HepG2 (cell line): ENCODE measurements around the gene NGEF. TPM values are rescaled to one million over a fixed set of nuclear protein-coding genes. Genes with fewer than 3 reads are reported as not detected.
A peak's percentile ranks its signal among the peaks of the same experiment; 100 is the strongest.

Experiments used
- ADNP ChIP-seq: sonication (generic); formaldehyde crosslinking; IDR thresholded peaks from 2 replicates; pipeline ENCODE4 v1.4.0; 2020; ENCODE audit warnings: missing genetic modification reagents
- CC2D1A ChIP-seq: sonication (generic); formaldehyde crosslinking; IDR thresholded peaks from 2 replicates; pipeline ENCODE4 v1.8.1; 2023; ENCODE audit warnings: mild to moderate bottlenecking, missing genetic modification reagents
- HNRNPK ChIP-seq: fragments of 200-400 bp; formaldehyde crosslinking; IDR thresholded peaks from 2 replicates; pipeline ENCODE4 v1.6.1; 2018; ENCODE audit warnings: low read length, low read depth, moderate library complexity, mild to moderate bottlenecking; ENCODE audit not compliant: poor library complexity, severe bottlenecking
- ISX ChIP-seq: sonication (generic); formaldehyde crosslinking; conservative IDR thresholded peaks from 2 replicates; pipeline ENCODE4 v1.5.0; 2020; ENCODE audit warnings: missing genetic modification reagents
- KLF11 ChIP-seq: IDR thresholded peaks from 2 replicates; pipeline ENCODE4 v1.6.1; 2016; ENCODE audit warnings: missing compliant biosample characterization
- ZFP36L1 ChIP-seq: sonication (generic); formaldehyde crosslinking; IDR thresholded peaks from 2 replicates; pipeline ENCODE4 v1.8.0; 2022; ENCODE audit warnings: mild to moderate bottlenecking, missing genetic modification reagents, moderate library complexity
- ZMYM2 ChIP-seq: sonication (generic); formaldehyde crosslinking; IDR thresholded peaks from 2 replicates; pipeline ENCODE4 v1.8.0; 2022; ENCODE audit warnings: mild to moderate bottlenecking, missing genetic modification reagents
- ZNF256 ChIP-seq: sonication (generic); formaldehyde crosslinking; conservative IDR thresholded peaks from 2 replicates; pipeline ENCODE4 v1.4.0; 2020; ENCODE audit warnings: missing genetic modification reagents
- ZNF652 ChIP-seq: IDR thresholded peaks from 2 replicates; pipeline ENCODE4 v1.6.1; 2016; ENCODE audit warnings: low read depth, borderline replicate concordance
- ZNF788 ChIP-seq: sonication (generic); formaldehyde crosslinking; IDR thresholded peaks from 2 replicates; pipeline ENCODE4 v1.5.0; 2020; ENCODE audit warnings: mild to moderate bottlenecking, missing genetic modification reagents, borderline replicate concordance
- polyA plus RNA-seq, 8 experiments: library from polyadenylated mRNA; depleted of rRNA in 3 of 8; stranded (reverse) in 7 of 8; unstranded in 1 of 8; fragments of >200 nt; fragmentation: Illumina TruSeq in 4 of 8; extraction: Trizol in 4 of 8; gene quantifications; 2 replicates each; pipeline versions ENCODE4 v1.2.1 to v1.2.3, GENCODE V29; 2011 to 2016; ENCODE audit warnings: low read depth in 4 of 8, missing spikeins in 1 of 8, mixed read lengths in 1 of 8; ENCODE audit not compliant: insufficient read depth in 1 of 8
- total RNA-seq, 5 experiments: library from RNA; depleted of rRNA; stranded (reverse); fragments of >200 nt; fragmentation: Illumina TruSeq; extraction: Trizol; gene quantifications; 2 replicates each; pipeline ENCODE4 v1.2.3, GENCODE V29; 2016; ENCODE audit warnings: low read depth in 1 of 5
- TF ChIP-seq, protein P1 (sequence below): sonication (generic); formaldehyde crosslinking; IDR thresholded peaks from 2 replicates; pipeline ENCODE4 v1.5.0; 2020; ENCODE audit warnings: mild to moderate bottlenecking, missing genetic modification reagents
- TF ChIP-seq, protein P2 (sequence below): sonication (generic); formaldehyde crosslinking; IDR thresholded peaks from 2 replicates; pipeline ENCODE4 v1.8.0; 2022; ENCODE audit warnings: mild to moderate bottlenecking, missing genetic modification reagents; ENCODE audit not compliant: insufficient replicate concordance
- TF ChIP-seq, protein P3 (sequence below): fragments of 450-650 bp; IDR thresholded peaks from 2 replicates; pipeline ENCODE4 v1.6.1; 2016
- TF ChIP-seq, protein P4 (sequence below): sonication (generic); formaldehyde crosslinking; conservative IDR thresholded peaks from 2 replicates; pipeline ENCODE4 v1.8.1; 2023; ENCODE audit warnings: missing genetic modification reagents

Gene NGEF
- total and polyA plus RNA-seq, 2 of the 13 experiments (the other 11 are each of a cell fraction or from before 2014, with no cell fraction given) = 14.4 to 36.9 TPM

DNA sequence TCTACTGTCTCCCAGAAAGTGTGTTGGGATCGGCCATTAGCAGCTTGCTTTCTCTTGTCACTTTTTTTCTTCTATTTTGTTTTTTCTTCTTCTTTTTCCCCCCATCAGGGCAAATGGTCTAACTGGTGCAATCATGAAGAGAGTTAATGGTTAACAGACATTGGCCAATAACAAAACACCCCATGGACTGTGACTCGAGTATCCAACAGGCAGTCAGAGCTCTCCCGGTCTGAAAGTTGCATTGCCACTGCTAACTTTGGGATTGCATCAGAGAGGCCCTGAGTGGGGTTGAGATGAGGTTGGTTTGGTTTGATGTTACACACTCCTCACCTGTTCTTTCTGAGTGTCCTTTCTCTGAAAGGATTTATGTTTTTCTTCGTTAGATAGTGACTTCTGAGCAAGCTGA, 155.9 kb downstream of the NGEF start (continued):
- TF ChIP-seq, protein P1, sequence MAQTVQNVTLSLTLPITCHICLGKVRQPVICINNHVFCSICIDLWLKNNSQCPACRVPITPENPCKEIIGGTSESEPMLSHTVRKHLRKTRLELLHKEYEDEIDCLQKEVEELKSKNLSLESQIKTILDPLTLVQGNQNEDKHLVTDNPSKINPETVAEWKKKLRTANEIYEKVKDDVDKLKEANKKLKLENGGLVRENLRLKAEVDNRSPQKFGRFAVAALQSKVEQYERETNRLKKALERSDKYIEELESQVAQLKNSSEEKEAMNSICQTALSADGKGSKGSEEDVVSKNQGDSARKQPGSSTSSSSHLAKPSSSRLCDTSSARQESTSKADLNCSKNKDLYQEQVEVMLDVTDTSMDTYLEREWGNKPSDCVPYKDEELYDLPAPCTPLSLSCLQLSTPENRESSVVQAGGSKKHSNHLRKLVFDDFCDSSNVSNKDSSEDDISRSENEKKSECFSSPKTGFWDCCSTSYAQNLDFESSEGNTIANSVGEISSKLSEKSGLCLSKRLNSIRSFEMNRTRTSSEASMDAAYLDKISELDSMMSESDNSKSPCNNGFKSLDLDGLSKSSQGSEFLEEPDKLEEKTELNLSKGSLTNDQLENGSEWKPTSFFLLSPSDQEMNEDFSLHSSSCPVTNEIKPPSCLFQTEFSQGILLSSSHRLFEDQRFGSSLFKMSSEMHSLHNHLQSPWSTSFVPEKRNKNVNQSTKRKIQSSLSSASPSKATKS (CRISPR knock-in tag) = no peak
- TF ChIP-seq ISX (CRISPR knock-in tag) (no peak), HNRNPK (no peak), ZNF788 (CRISPR knock-in tag) (peak; percentile 89; the same call in 1 of the 2 replicates), ADNP (CRISPR knock-in tag) (no peak), ZFP36L1 (peak; percentile 25; the same call in 1 of the 2 replicates), ZNF652 (CRISPR knock-in tag) (peak; percentile 66), ZNF256 (no peak), ZMYM2 (CRISPR knock-in tag) (0 out of 2 replicates have a peak, but pooled peaks have one; percentile 16), CC2D1A (CRISPR knock-in tag) (no peak), KLF11 (peak; percentile 74; the same call in 1 of the 2 replicates)
- TF ChIP-seq, protein P2, sequence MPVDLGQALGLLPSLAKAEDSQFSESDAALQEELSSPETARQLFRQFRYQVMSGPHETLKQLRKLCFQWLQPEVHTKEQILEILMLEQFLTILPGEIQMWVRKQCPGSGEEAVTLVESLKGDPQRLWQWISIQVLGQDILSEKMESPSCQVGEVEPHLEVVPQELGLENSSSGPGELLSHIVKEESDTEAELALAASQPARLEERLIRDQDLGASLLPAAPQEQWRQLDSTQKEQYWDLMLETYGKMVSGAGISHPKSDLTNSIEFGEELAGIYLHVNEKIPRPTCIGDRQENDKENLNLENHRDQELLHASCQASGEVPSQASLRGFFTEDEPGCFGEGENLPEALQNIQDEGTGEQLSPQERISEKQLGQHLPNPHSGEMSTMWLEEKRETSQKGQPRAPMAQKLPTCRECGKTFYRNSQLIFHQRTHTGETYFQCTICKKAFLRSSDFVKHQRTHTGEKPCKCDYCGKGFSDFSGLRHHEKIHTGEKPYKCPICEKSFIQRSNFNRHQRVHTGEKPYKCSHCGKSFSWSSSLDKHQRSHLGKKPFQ (CRISPR knock-in tag) = peak; percentile 35
- TF ChIP-seq, protein P3, sequence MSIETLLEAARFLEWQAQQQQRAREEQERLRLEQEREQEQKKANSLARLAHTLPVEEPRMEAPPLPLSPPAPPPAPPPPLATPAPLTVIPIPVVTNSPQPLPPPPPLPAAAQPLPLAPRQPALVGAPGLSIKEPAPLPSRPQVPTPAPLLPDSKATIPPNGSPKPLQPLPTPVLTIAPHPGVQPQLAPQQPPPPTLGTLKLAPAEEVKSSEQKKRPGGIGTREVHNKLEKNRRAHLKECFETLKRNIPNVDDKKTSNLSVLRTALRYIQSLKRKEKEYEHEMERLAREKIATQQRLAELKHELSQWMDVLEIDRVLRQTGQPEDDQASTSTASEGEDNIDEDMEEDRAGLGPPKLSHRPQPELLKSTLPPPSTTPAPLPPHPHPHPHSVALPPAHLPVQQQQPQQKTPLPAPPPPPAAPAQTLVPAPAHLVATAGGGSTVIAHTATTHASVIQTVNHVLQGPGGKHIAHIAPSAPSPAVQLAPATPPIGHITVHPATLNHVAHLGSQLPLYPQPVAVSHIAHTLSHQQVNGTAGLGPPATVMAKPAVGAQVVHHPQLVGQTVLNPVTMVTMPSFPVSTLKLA = 0 out of 2 replicates have a peak, but pooled peaks have one; percentile 17
- TF ChIP-seq, protein P4, sequence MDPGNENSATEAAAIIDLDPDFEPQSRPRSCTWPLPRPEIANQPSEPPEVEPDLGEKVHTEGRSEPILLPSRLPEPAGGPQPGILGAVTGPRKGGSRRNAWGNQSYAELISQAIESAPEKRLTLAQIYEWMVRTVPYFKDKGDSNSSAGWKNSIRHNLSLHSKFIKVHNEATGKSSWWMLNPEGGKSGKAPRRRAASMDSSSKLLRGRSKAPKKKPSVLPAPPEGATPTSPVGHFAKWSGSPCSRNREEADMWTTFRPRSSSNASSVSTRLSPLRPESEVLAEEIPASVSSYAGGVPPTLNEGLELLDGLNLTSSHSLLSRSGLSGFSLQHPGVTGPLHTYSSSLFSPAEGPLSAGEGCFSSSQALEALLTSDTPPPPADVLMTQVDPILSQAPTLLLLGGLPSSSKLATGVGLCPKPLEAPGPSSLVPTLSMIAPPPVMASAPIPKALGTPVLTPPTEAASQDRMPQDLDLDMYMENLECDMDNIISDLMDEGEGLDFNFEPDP = no peak
